HG02678 (cell line): ENCODE measurements around the gene SIVA1.
"Not testable (repeated sequence)": the region's sequence is repeated elsewhere in the genome, so short reads cannot be mapped to it uniquely, and the experiment has no call there.

Source experiments
- ATAC-seq: cut with Tn5 transposase; IDR thresholded peaks from one replicate; pipeline ENCODE4 v1.9.1; 2021; ENCODE audit warnings: mild to moderate bottlenecking, moderate library complexity; ENCODE audit not compliant: unreplicated experiment

SIVA1 gene

DNA sequence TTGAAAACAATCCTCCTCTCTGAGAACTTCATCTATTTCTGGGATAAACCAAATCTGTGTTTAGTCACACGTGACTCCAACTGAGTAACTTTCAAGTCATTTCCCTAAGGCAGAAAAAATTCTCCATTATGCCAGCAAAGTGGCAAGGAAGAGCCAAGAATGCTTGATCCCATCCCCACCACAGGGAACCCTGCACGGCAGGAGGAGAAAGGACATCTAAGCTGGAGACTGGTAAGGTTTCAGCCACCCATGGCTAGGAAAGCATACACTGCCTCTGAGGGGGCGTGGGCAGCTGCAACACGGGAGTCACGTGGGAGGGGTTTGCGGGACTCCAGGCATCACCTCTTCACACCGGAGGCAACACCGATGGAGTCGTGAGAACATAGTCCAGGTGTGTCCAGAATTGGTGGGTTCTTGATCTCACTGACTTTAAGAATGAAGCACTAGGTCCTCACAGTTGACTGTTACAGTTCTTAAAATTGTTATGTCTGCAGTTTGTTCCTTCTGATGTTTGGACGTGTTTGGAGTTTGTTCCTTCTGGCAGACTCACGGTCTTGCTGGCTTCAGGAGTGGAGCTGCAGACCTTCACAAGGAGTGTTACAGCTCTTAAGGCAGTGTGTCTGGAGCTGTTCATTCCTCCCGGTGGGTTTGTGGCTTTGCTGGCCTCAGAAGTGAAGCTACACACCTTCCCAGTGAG, 2.7 kb upstream of the SIVA1 start:
- ATAC-seq, result no peak

DNA sequence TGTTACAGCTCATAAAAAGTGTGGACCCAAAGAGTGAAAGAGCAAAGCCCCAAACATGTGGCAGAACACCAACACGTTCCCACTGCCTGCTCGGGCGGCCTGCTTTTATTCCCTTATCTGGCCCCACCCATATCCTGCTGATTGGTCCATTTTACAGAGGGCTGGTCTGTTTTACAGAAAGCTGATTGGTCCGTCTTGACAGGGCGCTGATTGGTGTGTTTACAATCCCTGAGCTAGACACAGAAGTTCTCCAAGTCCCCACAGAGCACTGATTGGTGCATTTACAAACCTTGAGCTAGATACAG, 2.2 kb upstream of the SIVA1 start:
- ATAC-seq, result not testable (repeated sequence)

DNA sequence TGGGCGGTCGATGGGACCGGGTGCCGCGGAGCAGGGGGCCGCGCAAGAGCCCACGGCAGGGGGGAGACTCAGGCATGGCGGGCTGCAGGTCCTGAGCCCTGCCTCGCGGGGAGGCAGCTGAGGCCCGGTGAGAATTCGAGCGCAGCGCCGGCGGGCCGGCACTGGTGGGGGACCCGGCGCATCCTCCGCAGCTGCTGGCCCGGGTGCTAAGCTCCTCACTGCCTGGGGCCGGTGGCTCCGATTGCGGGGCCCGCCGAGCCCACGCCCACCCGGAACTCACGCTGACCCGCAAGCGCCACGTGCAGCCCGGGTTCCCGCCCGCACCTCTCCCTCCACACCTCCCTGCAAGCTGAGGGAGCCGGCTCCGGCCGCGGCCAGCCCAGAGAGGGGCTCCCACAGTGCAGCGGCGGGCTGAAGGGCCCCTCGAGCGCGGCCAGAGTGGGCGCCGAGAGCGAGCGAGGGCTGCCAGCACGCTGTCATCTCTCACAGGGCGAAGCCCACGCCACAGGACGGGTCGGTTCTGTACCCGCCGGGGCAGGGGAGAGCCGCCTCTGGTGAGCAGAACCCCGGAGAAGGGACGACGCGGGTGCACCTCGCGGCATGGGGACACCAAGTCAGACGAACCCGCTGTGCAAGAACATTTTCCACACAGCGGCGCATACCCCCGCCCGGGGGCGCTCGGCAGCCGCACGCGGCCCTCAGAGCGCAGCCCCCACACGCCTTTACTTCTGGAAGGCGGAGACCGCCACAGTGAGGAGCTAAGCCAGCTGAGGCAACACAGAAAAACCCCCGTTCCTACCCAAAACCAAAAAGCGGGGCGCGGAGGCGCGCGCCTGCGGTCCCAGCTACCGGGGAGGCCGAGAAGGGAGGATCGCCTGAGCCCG, 1.2 kb upstream of the SIVA1 start:
- ATAC-seq, result no peak

DNA sequence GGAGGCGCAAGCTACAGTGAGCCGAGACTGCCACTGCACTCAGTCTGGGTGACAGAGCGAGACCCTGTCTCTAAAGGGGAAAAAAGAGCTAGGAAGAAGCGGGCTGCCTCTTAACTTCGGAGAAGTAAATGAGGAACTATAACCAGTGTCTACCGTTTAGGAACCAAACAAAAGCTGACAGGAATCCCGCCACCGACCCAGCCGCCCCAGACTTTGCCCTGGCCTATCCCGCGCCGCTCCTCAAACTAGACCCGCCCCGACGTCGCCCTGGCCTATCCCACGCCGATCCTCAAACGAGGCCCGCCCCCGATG, 568 bp upstream of the SIVA1 start:
- ATAC-seq, result no peak

DNA sequence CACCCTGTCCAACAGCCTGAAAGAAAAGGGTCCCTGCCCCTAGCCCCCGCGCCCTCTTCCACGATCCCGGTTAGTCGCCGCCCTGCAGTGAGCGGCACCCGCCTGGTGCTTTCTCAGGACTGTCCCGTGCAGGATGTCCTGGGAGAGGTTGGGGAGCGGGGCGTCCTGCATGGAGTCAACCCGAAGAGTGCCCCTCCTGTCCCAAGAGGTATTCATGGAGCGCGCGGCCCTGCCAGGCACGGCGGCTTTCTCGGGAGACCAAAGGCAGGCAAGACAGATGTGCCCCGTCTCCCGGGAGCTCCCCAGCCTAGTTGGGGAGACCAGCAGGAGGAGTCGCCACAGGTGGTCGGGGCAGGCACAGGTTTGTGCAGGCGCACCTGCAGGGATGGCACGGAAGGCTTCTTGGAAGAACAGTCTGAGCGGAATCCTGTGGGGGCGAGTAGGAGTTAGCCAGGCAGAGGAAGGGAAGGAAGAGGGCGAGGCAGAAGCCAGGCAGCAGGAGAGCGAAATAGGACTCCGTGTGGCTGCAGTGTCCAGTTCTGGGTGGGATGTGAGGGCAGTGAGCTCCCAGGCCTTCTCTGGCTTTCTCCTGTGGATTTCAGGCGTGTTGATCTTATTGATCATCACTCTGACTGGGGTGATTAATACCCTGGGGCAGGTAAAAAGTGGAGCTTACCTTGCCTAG, 723 bp downstream of the SIVA1 start:
- no peak for ATAC-seq

DNA sequence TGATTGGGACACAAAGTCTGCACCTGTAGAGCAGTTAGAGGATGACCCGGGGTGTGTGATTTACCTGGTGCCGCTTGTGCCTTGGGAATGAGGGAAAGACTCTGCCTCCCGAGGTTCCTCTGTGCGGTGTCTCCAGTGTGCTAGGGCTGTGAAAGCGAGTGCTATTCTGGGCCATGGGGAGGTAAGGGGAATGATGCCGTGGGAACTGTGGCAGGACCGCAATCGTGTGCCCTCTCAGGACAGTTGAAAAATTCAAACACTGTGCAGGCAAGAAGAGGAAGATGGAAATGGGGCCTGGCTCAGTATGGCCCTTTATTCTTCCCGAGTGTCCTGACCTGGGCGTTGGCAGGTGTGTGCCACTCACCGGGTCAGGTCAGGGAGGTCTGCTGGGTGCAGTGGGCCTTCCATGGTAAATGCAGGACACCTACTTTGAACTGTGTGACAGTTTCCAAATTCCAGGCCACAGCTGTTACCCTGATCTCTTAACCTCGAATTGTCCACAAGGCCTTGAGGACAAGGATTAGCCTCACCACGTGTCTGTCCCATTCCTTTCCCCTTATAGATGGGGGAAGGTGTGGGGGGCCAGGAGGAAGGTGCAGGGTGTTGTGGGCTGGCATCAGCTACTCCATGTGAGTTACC, 1.4 kb downstream of the SIVA1 start:
- no peak for ATAC-seq

DNA sequence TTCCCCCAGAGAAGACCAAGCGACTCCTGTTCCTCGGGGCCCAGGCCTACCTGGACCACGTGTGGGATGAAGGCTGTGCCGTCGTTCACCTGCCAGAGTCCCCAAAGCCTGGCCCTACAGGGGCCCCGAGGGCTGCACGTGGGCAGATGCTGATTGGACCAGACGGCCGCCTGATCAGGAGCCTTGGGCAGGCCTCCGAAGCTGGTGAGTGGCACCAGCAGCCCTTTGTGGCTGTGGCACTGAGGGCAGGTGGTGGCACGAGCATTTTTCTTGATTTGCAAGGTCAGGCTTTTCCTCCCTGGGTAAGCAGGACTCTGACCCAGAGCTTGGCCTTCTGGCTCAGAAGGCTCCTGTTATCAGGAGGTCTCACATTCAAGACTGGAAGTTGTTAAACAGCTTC, 2.7 kb downstream of the SIVA1 start:
- ATAC-seq, result no peak

DNA sequence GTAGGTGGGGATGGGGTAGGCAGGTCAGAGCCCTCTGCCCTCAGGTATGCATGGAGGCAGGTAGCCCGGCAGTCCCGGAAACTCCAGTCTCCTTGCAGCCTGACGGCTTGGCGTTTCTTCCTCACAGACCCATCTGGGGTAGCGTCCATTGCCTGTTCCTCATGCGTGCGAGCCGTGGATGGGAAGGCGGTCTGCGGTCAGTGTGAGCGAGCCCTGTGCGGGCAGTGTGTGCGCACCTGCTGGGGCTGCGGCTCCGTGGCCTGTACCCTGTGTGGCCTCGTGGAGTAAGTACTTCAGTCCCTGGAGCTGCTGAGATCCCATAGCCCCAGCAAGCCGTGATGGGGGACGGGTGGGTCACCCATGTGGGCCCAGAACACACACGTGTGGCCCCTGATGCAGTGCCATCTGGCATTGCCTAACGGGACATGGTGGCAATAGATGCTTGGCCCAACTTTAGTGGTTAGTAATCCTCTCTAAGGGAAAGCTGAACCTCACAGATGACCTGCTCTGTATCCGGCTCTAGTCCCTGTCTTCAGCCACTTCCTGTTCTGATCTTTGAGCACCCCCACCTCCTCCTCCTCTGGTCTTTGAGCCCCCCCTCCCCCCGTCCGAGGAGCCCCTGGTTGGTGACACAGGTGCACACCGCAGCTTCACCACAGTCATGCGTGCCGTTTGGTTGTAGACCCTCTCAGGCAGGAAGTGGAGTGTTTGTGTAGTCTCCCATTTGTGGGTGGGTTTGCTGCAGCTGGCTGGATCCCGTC, 3.7 kb downstream of the SIVA1 start:
- ATAC-seq, result no peak

DNA sequence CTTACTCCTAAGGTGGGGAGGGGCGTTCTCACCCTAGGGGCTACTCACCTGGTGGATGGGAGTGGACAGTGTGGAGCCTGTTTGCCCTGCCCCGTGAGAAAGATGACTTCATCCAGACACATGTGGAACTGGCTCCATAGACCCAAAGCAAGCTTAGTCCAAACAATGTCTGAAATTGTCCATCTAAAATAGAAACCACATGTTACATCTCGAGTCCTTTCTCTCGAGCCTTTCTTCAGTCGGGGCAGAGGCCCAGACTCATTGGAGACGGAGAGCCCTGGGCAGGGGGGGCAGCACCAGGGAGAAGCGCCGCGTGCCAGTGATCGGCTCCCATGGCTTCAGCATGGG, 4.3 kb downstream of the SIVA1 start:
- ATAC-seq, result no peak

DNA sequence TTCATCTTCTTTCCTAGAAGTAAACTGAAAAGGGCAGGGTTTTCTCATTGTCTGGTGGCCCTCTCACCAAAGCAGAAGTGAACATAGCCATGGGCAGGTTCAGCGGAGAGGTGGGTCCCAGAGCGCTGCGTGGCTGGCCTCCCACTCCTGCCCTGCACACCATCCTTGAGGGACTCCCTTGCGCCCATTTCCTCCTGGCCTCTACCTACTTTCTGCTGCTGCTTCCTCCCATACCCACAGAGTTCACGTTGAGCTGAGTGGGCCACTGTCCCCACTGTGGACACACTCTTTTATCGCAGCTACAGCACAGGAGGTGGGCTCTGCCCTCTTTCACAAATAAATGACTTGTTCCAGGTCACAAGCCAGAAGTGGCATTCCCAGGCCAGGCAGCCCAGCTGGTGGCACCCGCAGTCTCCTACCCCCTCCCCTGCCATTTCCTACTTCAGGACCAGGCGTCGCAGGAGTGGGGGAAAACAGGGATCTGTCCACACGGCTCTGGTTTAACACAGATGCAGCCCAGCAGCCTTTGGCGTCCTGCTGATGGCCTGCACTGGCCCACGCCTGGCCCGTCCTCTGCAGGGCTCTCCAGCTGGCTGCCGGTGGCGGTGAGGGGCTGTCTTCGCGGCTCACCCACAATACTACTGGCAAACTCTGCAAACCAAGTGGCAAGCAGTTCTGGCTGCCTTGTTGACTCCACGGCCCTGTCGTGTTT, 4.9 kb downstream of the SIVA1 start:
- no peak for ATAC-seq

DNA sequence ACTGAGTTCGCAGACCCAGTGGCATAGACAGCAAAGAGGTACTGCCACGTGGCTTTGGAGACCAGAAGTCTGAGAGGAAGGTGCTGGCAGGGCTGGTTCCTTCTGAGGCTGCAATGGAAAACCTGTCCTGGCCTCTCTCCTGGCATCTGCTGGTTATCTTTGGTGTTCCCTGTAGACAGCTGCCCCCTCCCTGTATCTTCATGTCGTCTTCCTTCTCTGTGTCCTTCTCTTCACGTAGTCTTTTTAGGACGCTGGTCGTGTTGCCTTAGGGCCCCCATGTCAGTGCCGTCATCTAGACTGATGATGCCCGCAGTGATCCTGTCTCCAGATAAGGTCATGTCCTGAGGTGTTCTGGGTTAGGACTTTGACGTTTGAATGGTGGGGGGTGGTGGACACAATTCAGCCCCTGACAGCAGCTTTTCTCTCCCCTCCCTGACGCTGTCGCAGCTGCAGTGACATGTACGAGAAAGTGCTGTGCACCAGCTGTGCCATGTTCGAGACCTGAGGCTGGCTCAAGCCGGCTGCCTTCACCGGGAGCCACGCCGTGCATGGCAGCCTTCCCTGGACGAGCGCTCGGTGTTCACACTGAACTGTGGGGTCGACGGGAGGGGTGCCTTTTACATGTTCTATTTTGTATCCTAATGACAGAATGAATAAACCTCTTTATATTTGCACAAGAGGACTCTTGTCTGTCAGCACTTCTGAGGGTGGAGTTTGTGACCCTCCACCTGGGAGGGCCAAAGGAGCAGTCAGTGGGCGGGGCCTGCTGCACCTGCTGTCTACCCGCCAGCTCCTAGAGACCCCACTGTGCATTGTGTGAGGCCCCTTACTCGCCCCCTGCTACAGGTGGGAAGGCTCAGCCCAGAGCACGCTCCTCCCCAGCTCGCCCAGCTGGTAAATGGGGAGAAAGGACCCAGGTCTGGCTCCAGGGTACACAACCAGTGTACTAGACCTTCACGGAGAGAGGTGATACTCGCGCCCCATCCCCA, 6.3 kb downstream of the SIVA1 start:
- ATAC-seq, result no peak

DNA sequence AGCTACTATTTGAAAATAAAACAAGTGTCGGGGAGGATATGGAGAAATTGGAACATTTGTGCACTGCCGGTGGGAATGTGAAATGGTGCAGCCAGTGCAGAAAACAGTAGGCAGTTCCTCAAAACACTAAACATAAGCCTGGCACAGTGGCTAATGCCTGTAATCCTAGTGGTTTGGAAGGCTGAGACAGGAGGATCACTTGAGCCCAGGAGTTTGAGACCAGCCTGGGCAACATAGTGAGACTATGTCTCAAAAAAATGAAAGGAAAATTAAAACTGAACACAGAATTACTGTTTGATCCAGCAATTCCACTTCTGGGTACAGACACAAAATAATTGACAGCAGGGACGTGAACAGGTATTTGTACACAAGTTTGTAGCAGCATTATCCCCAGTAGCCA, 12.6 kb downstream of the SIVA1 start:
- ATAC-seq, result no peak

DNA sequence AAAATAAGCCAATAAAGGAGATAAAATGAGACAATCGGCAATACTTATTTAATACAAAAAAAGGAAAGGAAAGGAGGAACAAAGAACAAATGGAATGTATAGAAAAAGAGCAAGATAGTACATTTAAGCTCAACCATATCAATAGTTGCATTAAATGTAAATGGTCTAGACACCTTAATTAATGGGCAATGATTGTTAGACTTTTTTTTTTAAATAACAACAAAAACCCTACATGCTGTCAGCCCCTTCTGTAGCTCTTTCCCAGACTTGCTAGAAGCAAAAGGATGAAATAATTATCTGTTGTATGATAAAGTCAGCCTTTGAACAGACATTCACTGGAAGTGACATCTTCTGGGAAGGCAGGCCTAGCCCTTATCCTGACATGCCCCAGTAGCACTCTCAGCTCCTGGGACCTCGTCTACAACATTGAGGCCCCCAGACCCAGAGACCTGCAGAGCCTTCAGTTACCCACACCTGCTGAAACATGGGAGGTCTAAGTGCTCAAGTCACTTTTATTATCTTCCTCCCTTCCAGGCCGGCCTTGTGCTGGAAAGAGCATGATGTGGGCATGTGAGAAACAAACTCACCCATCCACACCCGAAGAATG, 13.4 kb downstream of the SIVA1 start:
- no peak for ATAC-seq

DNA sequence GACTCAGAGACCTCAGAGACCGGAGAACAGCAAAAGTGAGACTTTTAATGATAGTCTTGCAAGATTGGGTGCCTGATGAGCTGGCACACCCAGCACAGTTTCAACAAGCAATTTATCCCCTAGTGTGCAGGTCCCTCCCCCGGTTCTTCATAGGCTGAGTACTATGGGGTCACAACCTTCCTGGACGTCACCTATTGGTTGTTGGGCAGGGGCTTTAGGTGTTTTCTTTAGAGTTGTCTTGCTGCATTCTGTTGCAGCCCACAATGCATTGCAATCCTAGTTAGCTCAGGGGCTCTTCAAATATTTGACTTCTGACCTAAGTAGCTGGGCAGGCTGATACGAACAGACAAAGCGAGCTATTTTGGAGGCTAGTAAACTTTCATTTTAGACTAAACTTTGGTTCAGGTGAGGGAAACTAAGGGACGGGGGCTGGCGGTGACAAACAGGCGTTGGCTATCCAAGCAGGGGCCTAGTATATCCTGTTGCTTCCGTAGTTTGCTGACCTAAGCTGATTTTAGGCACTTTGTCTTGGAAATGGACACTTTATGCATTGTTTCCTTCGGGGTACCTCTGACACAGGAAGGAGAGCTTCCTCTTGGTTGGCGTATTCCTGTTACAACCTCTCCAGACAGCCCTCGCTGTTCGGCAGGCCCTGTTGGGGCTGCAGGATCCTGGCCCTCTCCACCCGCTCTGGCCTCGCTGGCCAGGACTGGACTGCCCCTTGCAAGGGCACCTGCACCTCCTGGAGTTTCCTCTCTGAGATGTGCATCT, 14.1 kb downstream of the SIVA1 start:
- no peak for ATAC-seq

DNA sequence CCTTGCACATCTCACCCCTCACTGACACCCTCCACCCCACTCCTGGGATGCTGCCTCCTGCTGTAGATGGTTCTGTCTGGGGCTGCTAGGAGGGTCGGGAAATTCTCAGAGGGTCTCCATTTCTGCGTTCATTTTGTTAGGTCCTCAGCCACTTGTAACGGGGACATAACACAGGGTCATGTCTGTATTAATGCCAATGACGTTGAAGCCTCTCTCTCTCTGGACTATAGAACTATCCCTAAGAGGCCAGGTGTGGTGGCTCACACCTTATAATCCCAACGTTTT, 14.6 kb downstream of the SIVA1 start:
- no peak for ATAC-seq

DNA sequence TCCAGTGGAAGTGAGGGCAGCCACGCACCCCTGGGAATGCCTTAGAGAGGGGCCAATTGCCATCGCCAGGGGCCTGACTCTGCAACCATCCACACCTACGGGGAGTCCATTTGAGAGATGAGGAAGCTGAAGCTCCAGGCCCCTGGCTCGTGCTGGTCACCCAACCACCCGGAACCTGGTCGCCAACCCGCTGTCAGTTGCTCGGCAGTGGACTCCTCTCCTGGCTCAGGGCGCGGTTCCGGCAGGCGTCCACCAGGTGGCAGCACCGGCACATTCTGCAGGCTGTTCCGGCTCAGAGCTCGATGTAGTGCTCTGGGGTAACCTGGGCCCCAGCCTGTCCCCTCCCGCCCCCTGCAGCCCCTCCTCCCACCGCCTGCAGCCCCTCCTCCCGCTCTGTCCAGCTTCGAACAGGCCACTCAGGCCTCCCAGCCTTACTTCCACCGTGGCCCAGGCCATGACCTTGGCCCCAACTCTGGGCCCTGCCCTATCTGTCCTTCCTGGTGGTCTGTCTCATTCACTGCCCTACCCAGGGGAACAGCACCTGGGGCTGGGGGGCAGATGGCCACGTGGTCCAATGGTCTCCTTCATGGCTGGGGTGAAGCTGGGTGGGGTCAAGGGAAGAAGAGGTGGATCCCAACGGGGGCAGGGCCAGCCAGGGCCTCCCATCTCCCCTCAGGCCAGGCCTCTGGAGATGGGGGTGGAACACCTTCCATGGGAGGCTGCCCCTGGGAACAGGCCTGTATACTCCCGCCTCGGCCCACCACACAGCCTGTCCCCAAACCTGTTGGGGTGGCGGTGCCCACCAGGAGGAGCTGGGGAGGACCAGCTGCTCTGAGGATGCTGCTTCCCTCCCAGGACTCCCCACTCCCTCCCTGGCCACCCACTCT, 15.7 kb downstream of the SIVA1 start:
- peak; percentile 73 for ATAC-seq

DNA sequence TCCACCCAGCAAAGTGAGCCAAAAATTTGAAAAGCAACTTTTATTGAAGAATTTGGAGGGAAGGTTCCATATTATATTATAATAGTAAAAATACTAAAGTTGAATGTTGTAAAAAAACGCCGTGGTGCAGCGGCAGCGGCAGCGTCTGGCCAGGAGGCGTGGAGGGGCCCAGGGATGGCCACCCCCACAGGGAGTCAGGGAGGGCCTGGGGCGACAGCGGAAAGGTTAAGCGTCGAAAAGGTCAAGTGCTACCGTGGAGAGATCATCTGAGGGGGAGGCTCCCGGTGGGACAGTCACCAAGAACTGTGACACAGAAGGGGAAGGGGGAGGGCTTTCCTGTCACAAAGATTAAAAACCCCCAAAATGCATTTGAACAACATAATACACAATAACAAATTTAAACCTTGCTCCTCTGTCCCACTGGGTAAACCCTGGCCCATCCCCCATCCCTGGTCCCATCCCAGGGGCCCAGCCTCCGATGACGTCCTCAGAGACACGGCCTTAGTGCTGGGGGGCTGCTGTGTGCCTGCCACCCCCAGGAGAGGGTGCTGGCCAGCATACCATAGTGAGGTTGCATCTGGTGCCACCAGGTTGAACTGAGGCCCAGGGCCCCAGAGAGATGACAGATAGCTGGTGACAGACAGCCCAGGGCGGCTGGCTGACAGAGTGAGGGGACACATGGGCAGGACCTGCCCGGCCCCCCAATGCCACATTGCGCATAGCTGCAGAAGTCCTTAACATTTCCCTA, 16.6 kb downstream of the SIVA1 start:
- ATAC-seq, result no peak
